Transverse colon (tissue), 4 donors: ENCODE results near the gene DRC3. TPM values are rescaled to one million over a fixed set of nuclear protein-coding genes. Genes with fewer than 3 reads are reported as not detected.

Experiments used
- DNase-seq: peaks from one replicate; pipeline ENCODE4 v3.0.0-alpha.2; 2019
- H3K27ac ChIP-seq, 4 donors: fragments of 200-600 bp; sonication (generic); 2 replicates each; pipeline ENCODE4 v1.5.1; 2016 to 2018; ENCODE audit warnings: inconsistent platforms in 4 of 4
- H3K27me3 ChIP-seq: fragments of 200-600 bp; sonication (generic); 2 replicates; pipeline ENCODE4 v1.5.1; 2017; ENCODE audit warnings: inconsistent platforms
- H3K36me3 ChIP-seq, 4 donors: fragments of 200-600 bp; sonication (generic); 2 replicates each; pipeline ENCODE4 v1.5.1; 2017 to 2019; ENCODE audit warnings: inconsistent platforms in 4 of 4
- H3K4me1 ChIP-seq, 4 donors: fragments of 200-600 bp; sonication (generic); 2 replicates each; pipeline ENCODE4 v1.5.1; 2017 to 2020; ENCODE audit warnings: inconsistent platforms in 4 of 4
- H3K4me3 ChIP-seq, 4 donors: fragments of 200-600 bp; sonication (generic); 1 replicate in 1 of 4; 2 replicates in 3 of 4; pipeline versions ENCODE4 v1.5.1 to v1.6.1; 2017 to 2019; ENCODE audit warnings: inconsistent platforms in 4 of 4
- H3K9me3 ChIP-seq, 2 donors: fragments of 200-600 bp; sonication (generic); 2 replicates each; pipeline ENCODE4 v1.5.1; 2017 to 2019; ENCODE audit warnings: inconsistent platforms in 2 of 2
- EP300 ChIP-seq: sonication (generic); formaldehyde crosslinking; IDR thresholded peaks from one replicate; pipeline ENCODE4 v1.6.1; 2017; ENCODE audit warnings: antibody characterized with exemption, low read depth
- POLR2A ChIP-seq: fragments of 450-650 bp; IDR thresholded peaks from one replicate; pipeline ENCODE4 v1.6.1; 2016; ENCODE audit warnings: antibody characterized with exemption, mild to moderate bottlenecking, moderate library complexity
- POLR2AphosphoS5 ChIP-seq, 3 donors: sonication (generic); formaldehyde crosslinking; IDR thresholded peaks; one replicate each; pipeline ENCODE4 v1.6.1; 2016; ENCODE audit warnings: antibody characterized with exemption in 3 of 3
- WGBS, 2 donors: methylation state at CpG; one replicate each; pipeline ENCODE4 v1.1.5; 2018; ENCODE audit warnings: low coverage in 1 of 2; 5-methylcytosine and 5-hydroxymethylcytosine counted together
- in situ Hi-C, 4 donors: fragments of 200-750 bp; cut with MboI; loops; one replicate each; pipeline versions ENCODE4 v1.15.0 to v1.15.1; 2017; ENCODE audit warnings: low sequenced_read_pairs in 3 of 4, low pct_ligation_motif_present in 1 of 4, low pct_unique_long_range_greater_than_20kb in 1 of 4
- intact Hi-C: fragments of 100-400 bp; cut with DNase I; formaldehyde crosslinking; loops from one replicate; pipeline ENCODE4 v1.15.1; 2023; ENCODE audit warnings: low total_unique reads
- total RNA-seq, 4 donors: library from RNA; depleted of rRNA; stranded (reverse); fragments of >200 nt; gene quantifications; one replicate each; pipeline ENCODE4 v1.1.0, GENCODE V29; 2016
- TF ChIP-seq, protein P1 (sequence below), 5 experiments: fragments of 200-600 bp in 3 of 5; fragments of 450-650 bp in 2 of 5; sonication (generic) in 3 of 5; IDR thresholded peaks; 1 replicate in 2 of 5; 2 replicates in 3 of 5; pipeline ENCODE4 v1.5.1; 2016 to 2017; ENCODE audit warnings: antibody characterized with exemption in 5 of 5, inconsistent platforms in 3 of 5, mild to moderate bottlenecking in 2 of 5, moderate library complexity in 1 of 5

The DRC3 gene
- total RNA-seq, 4 donors from 2014 or later, result 0.64 to 1.8 (median 0.82) TPM; not detected in 1

DNA sequence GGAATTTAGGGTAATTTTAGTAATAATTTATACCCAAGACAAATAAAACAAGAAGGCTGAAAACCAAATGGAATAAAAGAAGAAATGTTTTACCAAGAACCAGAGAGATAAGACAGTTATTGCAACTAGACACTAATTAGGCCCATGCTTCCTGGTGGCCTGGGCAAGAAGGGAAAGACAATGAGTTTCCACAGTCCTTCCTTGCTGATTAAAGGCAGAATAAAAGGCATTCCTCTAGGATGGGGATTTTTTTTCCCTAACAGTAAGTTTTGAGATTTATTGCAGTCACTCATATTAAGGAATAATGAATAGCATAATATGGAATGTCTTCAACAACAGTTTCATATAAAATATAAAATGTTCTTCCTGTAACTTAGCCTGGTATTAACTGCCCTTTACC is 42.0 kb upstream of the DRC3 start:
- no peaks in the 10 kb centered on the region for H3K36me3 ChIP-seq
- in situ Hi-C loops (no loop called here), intact Hi-C loops (no loop called here)
- H3K4me1 ChIP-seq, result peaks cover 9 to 27% (median 11%) of the 10 kb centered on the region in 4 donors
- H3K9me3 ChIP-seq, result no peaks in the 10 kb centered on the region
- no peak for DNase-seq
- no peak overlapping the region for H3K27ac ChIP-seq
- TF ChIP-seq POLR2AphosphoS5 (IDR thresholded peaks at IDR 0.05), result no peak
- no peak for TF ChIP-seq EP300
- TF ChIP-seq POLR2A, result no peak
- TF ChIP-seq, protein P1, sequence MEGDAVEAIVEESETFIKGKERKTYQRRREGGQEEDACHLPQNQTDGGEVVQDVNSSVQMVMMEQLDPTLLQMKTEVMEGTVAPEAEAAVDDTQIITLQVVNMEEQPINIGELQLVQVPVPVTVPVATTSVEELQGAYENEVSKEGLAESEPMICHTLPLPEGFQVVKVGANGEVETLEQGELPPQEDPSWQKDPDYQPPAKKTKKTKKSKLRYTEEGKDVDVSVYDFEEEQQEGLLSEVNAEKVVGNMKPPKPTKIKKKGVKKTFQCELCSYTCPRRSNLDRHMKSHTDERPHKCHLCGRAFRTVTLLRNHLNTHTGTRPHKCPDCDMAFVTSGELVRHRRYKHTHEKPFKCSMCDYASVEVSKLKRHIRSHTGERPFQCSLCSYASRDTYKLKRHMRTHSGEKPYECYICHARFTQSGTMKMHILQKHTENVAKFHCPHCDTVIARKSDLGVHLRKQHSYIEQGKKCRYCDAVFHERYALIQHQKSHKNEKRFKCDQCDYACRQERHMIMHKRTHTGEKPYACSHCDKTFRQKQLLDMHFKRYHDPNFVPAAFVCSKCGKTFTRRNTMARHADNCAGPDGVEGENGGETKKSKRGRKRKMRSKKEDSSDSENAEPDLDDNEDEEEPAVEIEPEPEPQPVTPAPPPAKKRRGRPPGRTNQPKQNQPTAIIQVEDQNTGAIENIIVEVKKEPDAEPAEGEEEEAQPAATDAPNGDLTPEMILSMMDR (IDR thresholded peaks at IDR 0.05), result no peak
- H3K4me3 ChIP-seq, result no peak overlapping the region
- H3K27me3 ChIP-seq, result no peaks in the 10 kb centered on the region

DNA sequence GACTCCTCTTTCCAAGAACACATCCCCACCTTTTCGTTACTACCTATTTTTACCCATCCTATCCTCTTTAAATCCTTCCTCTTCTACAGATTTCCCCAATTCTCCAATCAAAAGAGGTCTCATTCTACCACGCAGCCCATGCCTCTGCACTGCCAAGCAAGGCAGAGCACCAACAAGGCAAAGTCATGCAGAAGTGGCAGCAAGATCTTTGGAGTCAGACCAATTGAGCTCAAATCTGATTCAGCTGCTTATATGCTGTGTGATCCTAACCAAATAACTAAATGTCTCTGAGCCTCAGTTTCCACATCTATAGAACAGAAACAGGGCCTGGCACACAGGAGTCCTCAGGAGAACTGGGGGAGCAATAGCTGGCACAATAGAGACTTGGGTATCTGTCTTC is 41.5 kb upstream of the DRC3 start:
- H3K4me1 ChIP-seq, result peaks cover 13 to 32% (median 16%) of the 10 kb centered on the region in 4 donors
- no peaks in the 10 kb centered on the region for H3K9me3 ChIP-seq
- H3K27me3 ChIP-seq, result no peaks in the 10 kb centered on the region
- TF ChIP-seq POLR2AphosphoS5 (IDR thresholded peaks at IDR 0.05) (no peak), POLR2A (no peak), EP300 (no peak)
- TF ChIP-seq, protein P1 (IDR thresholded peaks at IDR 0.05), result no peak
- no peaks in the 10 kb centered on the region for H3K36me3 ChIP-seq
- in situ Hi-C loops, result no loop called here
- intact Hi-C loops, result no loop called here
- H3K4me3 ChIP-seq, result no peak overlapping the region
- WGBS, 2 donors, result 78 to 79% methylated on average over 2 of the region's 2 CpGs
- no peak for DNase-seq
- no peak overlapping the region for H3K27ac ChIP-seq

DNA sequence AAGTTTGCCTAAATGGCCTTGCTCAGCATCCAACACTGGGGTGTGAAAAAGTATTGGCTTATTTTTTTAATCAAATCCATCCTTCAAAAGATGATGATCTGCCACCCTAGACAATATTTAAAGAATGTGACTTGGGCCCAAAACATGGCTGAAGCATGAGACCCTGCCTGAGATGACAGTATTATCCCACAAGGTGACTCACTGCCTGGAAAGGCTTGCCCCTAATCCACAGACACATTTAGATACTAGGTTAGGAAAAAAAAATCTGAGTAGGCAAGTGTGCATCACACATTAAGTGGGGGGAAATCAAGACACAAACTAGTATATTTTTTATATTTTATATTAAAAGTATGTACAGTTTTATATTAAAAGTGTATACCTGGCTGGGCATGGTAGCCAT is 38.9 kb upstream of the DRC3 start:
- intact Hi-C loops (no loop called here), in situ Hi-C loops (no loop called here)
- Histone ChIP-seq H3K27ac (no peak overlapping the region), H3K27me3 (no peaks in the 10 kb centered on the region), H3K4me1 (peaks cover 25 to 57% (median 40%) of the 10 kb centered on the region in 4 donors), H3K36me3 (no peaks in the 10 kb centered on the region), H3K4me3 (no peak overlapping the region), H3K9me3 (no peaks in the 10 kb centered on the region)
- TF ChIP-seq EP300 (no peak), POLR2A (no peak)
- TF ChIP-seq, protein P1 (IDR thresholded peaks at IDR 0.05), result no peak
- no peak for DNase-seq

DNA sequence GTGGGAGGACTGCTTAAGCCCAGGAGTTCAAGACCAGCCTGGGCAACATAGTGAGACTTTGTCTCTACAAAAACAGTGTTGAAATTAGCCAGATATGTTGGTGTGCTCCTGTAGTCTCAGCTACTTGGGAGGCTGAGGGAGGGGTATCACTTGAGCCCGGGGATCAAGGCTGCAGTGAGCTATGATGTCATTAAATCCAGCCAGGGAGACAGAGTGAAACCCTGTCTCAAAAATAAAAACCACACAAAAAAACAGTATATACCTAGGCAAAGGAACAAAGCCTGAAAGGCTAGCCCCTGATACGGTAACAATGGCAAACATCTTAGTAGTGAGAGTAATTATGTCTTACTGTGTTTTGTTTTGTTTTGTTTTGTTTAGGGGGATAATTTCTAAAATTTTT is 38.4 kb upstream of the DRC3 start:
- intact Hi-C loops (no loop called here), in situ Hi-C loops (no loop called here)
- Histone ChIP-seq H3K4me1 (peaks cover 25 to 61% (median 45%) of the 10 kb centered on the region in 4 donors), H3K36me3 (no peaks in the 10 kb centered on the region), H3K9me3 (no peaks in the 10 kb centered on the region), H3K27me3 (no peaks in the 10 kb centered on the region), H3K27ac (no peak overlapping the region), H3K4me3 (no peak overlapping the region)
- TF ChIP-seq, protein P1 (IDR thresholded peaks at IDR 0.05), result no peak
- TF ChIP-seq POLR2A (no peak), POLR2AphosphoS5 (IDR thresholded peaks at IDR 0.05) (no peak), EP300 (no peak)
- DNase-seq, result no peak
- 80 to 89% methylated on average over 1 to 2 of the region's 2 CpGs for WGBS, 2 donors
